ENCODE results near the gene CNTNAP2. TPM values are rescaled to one million over a fixed set of nuclear protein-coding genes. Genes with fewer than 3 reads are reported as not detected.

The CNTNAP2 gene
- total and polyA plus RNA-seq, 2 of the 8 experiments (the other 6 are each of a cell fraction or from before 2014, with no cell fraction given) = 27.9 to 71.0 TPM

GRCh38 chr7:147276783-147277370 lies 1160.3 kb downstream of the CNTNAP2 start:
- no peak overlapping the region for H2BK20ac ChIP-seq (ENCODE audit: low read length)
- no peak overlapping the region for H4K8ac ChIP-seq (ENCODE audit: extremely low read depth, insufficient read depth, low read length)
- no peak overlapping the region for H3K23ac ChIP-seq (ENCODE audit: insufficient read length)
- ChIA-PET POLR2A (ENCODE audit: partially characterized antibody) (no interaction called here), CTCF (ENCODE audit: partially characterized antibody) (interaction anchor here (0.6 kb wide), 1 partner anchor 16 kb away, joined by 3 read pairs; no protein-coding TSS in a partner anchor)
- H2AK5ac ChIP-seq (ENCODE audit: low read depth, low read length) = no peak overlapping the region
- H3K4ac ChIP-seq (replicated peaks; ENCODE audit: insufficient read length, low read depth, low read length) = no peak overlapping the region
- no peak overlapping the region for H2BK120ac ChIP-seq (replicated peaks; ENCODE audit: low read depth, low read length)
- H3K4me2 ChIP-seq (ENCODE audit: insufficient read depth in 1 of 2, low read depth in 2 of 2, low read length in 2 of 2) = no peak overlapping the region
- no peak overlapping the region for H3K18ac ChIP-seq (ENCODE audit: extremely low read depth, low read length)
- H3K23me2 ChIP-seq (ENCODE audit: low read depth, low read length) = no peaks in the 10 kb centered on the region
- H3K79me1 ChIP-seq (ENCODE audit: low read depth, low read length) = no peaks in the 10 kb centered on the region
- 0 out of 4 replicates have a peak, but pooled peaks cover 0 to 3% of the 10 kb centered on the region in 2 experiments for H3K9me3 ChIP-seq (ENCODE audit: insufficient read depth in 2 of 2, low read depth in 1 of 2, low read length in 1 of 2)
- no peaks in the 10 kb centered on the region for H3K79me2 ChIP-seq (ENCODE audit: control insufficient read depth in 1 of 2, insufficient read depth in 2 of 2, low read length in 2 of 2)
- H4K5ac ChIP-seq (ENCODE audit: insufficient read length, low read depth, low read length) = no peak overlapping the region
- no peak overlapping the region for H3K9ac ChIP-seq (replicated peaks in 1 of 4; ENCODE audit: extremely low read depth in 1 of 4, low read depth in 3 of 4, low read length in 3 of 4)
- H2BK12ac ChIP-seq (ENCODE audit: low read depth, low read length) = no peak overlapping the region
- no peak overlapping the region for H2AFZ ChIP-seq (ENCODE audit: low read length)
- DNase-seq (ENCODE audit: low read depth in 1 of 2, low spot score in 2 of 2) (no peak), FAIRE-seq (no peak)
- H4K91ac ChIP-seq (replicated peaks; ENCODE audit: insufficient read length, low read length) = no peak overlapping the region
- no peaks in the 10 kb centered on the region for H3K4me1 ChIP-seq (replicated peaks in 1 of 4; ENCODE audit: control insufficient read depth in 3 of 4, insufficient read depth in 4 of 4, low read length in 3 of 4)
- WGBS, 2 experiments (ENCODE audit: extremely low coverage in 1 of 2, insufficient coverage in 1 of 2, insufficient read length in 1 of 2, insufficient replicate concordance in 2 of 2, low coverage in 1 of 2, low lambda C conversion rate in 2 of 2, missing lambda C conversion rate in 1 of 2) = 91% methylated on average over 6 of the region's 6 CpGs; no CpG with 5 or more reads in 1 of the 2 experiments
- no peak overlapping the region for H3K27ac ChIP-seq (ENCODE audit: low read depth, low read length)
- H3K27me3 ChIP-seq (replicated peaks in 1 of 4; ENCODE audit: control insufficient read depth in 3 of 4, extremely low read depth in 1 of 4, insufficient read depth in 3 of 4, low read length in 3 of 4) = no peaks in the 10 kb centered on the region
- TF ChIP-seq CHD1 (IDR thresholded peaks at IDR 0.05; ENCODE audit: low read depth, low read length) (no peak), BCL11A (IDR thresholded peaks at IDR 0.05; ENCODE audit: low read depth in 2 of 2, low read length in 2 of 2) (no peak), CTBP2 (IDR thresholded peaks at IDR 0.05; ENCODE audit: borderline replicate concordance, insufficient read depth, insufficient read length, low read length) (no peak), CBX8 (IDR thresholded peaks at IDR 0.05; ENCODE audit: borderline replicate concordance, low read depth, low read length) (no peak), EZH2 (IDR thresholded peaks at IDR 0.05; ENCODE audit: low read depth, low read length, severe bottlenecking) (no peak), SUZ12 (IDR thresholded peaks at IDR 0.05; ENCODE audit: low read length) (no peak), ASH2L (IDR thresholded peaks at IDR 0.05; ENCODE audit: low read length) (no peak), KDM1A (IDR thresholded peaks at IDR 0.05; ENCODE audit: borderline replicate concordance, low read length) (no peak), HDAC6 (IDR thresholded peaks at IDR 0.05; ENCODE audit: low read depth, low read length) (no peak)
- no peaks in the 10 kb centered on the region for H3K36me3 ChIP-seq (ENCODE audit: control insufficient read depth in 2 of 4, insufficient read depth in 4 of 4, low read length in 3 of 4)
- H3K4me3 ChIP-seq (ENCODE audit: extremely low read depth in 1 of 4, insufficient read depth in 2 of 4, low read depth in 3 of 4, low read length in 4 of 4) = no peak overlapping the region
- H2BK15ac ChIP-seq (ENCODE audit: low read length) = no peak overlapping the region
- H3K56ac ChIP-seq (replicated peaks; ENCODE audit: insufficient read length, low read depth, low read length) = no peak overlapping the region
- no peaks in the 10 kb centered on the region for H4K20me1 ChIP-seq (replicated peaks in 1 of 2; ENCODE audit: control insufficient read depth in 1 of 2, insufficient read depth in 2 of 2, low read length in 2 of 2)
- H3K14ac ChIP-seq (ENCODE audit: insufficient read length) = no peak overlapping the region
- no peak overlapping the region for H2BK5ac ChIP-seq (ENCODE audit: low read depth, low read length)
